ENCODE measurements around the gene UFL1. TPM values are rescaled to one million over a fixed set of nuclear protein-coding genes. Genes with fewer than 3 reads are reported as not detected.

UFL1 gene
- total RNA-seq, 2 donors from 2014 or later = 18.8 to 24.4 TPM

- no peaks in the 10 kb centered on the region for H3K36me3 Mint-ChIP-seq (ENCODE audit: low read depth)
- H3K27ac Mint-ChIP-seq = no peak within 1 kb of the TSS
- no peaks in the 10 kb centered on the region for H3K27me3 Mint-ChIP-seq (ENCODE audit: insufficient read depth)
- no peaks in the 10 kb centered on the region for H3K9me3 ChIP-seq (ENCODE audit: control insufficient read depth, low read length)
- H3K4me1 Mint-ChIP-seq = no peaks in the 10 kb centered on the region
- H3K4me3 ChIP-seq (ENCODE audit: low read length) = no peak within 1 kb of the TSS
- 85 to 86% methylated on average over 3 of the region's 3 CpGs for WGBS, 2 experiments (ENCODE audit: insufficient coverage in 1 of 2, insufficient read length in 1 of 2)
- no peak within 1 kb of the TSS for H3K27ac ChIP-seq (ENCODE audit: low read depth, low read length)
- H3K4me1 ChIP-seq (ENCODE audit: control insufficient read depth, insufficient read depth, low read length) = no peaks in the 10 kb centered on the region
- H3K27me3 ChIP-seq (ENCODE audit: control insufficient read depth, insufficient read depth, low read length, poor library complexity, severe bottlenecking) = no peaks in the 10 kb centered on the region
- DNase-seq = no peak
- H3K9me3 Mint-ChIP-seq = no peaks in the 10 kb centered on the region
- H3K36me3 ChIP-seq (ENCODE audit: control insufficient read depth, insufficient read depth, low read length) = no peaks in the 10 kb centered on the region
- no peak for TF ChIP-seq CTCF (conservative IDR thresholded peaks at IDR 0.05)
- no peak within 1 kb of the TSS for H3K4me3 Mint-ChIP-seq
- H3K9ac ChIP-seq (ENCODE audit: extremely low read depth, low read length, poor library complexity, severe bottlenecking) = no peak within 1 kb of the TSS
Observed at GRCh38 chr6:96562886-96563285, 41.3 kb downstream of the UFL1 start, which contains the start of gene FHL5. Gene FHL5 (plus strand): TSS chr6:96563128. CDS start chr6:96603614, 40,486 bp downstream.

DNA sequence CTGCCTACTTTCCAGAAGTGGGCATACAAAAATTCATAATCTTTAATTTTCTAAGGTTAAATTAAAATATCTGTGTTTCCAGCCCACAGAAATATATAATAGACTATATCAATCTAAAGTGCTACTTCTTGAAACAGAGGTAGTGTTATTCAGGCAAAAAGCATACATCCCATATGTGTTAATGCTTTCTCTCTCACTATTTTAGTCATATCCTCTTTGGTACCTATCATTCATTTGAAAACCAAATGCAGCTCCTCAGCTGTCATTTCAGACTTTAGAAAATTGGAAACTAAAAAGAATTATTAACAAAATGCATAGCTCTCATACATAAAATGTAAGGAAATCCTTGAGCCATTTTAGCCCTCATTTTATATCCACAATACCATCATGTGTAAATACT is 42.2 kb downstream of the UFL1 start:
- Histone ChIP-seq H3K4me3 (ENCODE audit: low read length) (no peak overlapping the region), H3K36me3 (ENCODE audit: control insufficient read depth, insufficient read depth, low read length) (no peaks in the 10 kb centered on the region), H3K9me3 (ENCODE audit: control insufficient read depth, low read length) (no peaks in the 10 kb centered on the region), H3K4me1 (ENCODE audit: control insufficient read depth, insufficient read depth, low read length) (no peaks in the 10 kb centered on the region), H3K27me3 (ENCODE audit: control insufficient read depth, insufficient read depth, low read length, poor library complexity, severe bottlenecking) (no peaks in the 10 kb centered on the region), H3K27ac (ENCODE audit: low read depth, low read length) (no peak overlapping the region), H3K9ac (ENCODE audit: extremely low read depth, low read length, poor library complexity, severe bottlenecking) (no peak overlapping the region)
- Mint-ChIP-seq H3K27ac (no peak overlapping the region), H3K4me1 (no peaks in the 10 kb centered on the region), H3K27me3 (ENCODE audit: insufficient read depth) (no peaks in the 10 kb centered on the region), H3K4me3 (no peak overlapping the region), H3K9me3 (no peaks in the 10 kb centered on the region), H3K36me3 (ENCODE audit: low read depth) (no peaks in the 10 kb centered on the region)
- no peak for TF ChIP-seq CTCF (conservative IDR thresholded peaks at IDR 0.05)
- DNase-seq = no peak

DNA sequence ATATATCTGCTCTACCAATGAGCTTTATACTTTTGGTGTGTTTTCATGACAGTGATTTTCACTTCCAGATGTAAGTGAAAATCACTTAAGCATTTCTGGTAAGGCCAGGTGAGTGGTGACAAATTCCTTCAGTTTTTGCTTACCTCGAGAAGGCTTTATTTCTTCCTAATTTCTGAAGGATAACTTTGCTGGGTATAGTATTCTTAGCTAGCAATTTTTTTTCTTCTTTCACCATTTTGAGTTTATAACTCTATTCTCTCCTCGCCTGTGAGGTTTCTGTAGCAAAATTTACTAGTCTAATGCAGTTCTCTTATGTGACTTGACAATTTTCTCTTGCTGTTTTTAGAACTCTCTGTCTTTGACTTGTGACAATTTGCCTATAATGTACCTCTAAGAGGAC is 48.4 kb downstream of the UFL1 start:
- H3K9me3 Mint-ChIP-seq = peaks cover 15% of the 10 kb centered on the region
- no peak for TF ChIP-seq CTCF (conservative IDR thresholded peaks at IDR 0.05)
- no peak overlapping the region for H3K27ac ChIP-seq (ENCODE audit: low read depth, low read length)
- H3K4me1 ChIP-seq (ENCODE audit: control insufficient read depth, insufficient read depth, low read length) = no peaks in the 10 kb centered on the region
- no peak overlapping the region for H3K4me3 Mint-ChIP-seq
- DNase-seq = no peak
- 86% methylated on average over 2 of the region's 2 CpGs; no CpG with 5 or more reads in 1 of the 2 experiments for WGBS, 2 experiments (ENCODE audit: insufficient coverage in 1 of 2, insufficient read length in 1 of 2)
- H3K4me1 Mint-ChIP-seq = no peaks in the 10 kb centered on the region
- no peak overlapping the region for H3K4me3 ChIP-seq (ENCODE audit: low read length)
- H3K36me3 Mint-ChIP-seq (ENCODE audit: low read depth) = no peaks in the 10 kb centered on the region
- H3K27me3 ChIP-seq (ENCODE audit: control insufficient read depth, insufficient read depth, low read length, poor library complexity, severe bottlenecking) = no peaks in the 10 kb centered on the region
- no peak overlapping the region for H3K27ac Mint-ChIP-seq
- H3K27me3 Mint-ChIP-seq (ENCODE audit: insufficient read depth) = no peaks in the 10 kb centered on the region
- no peak overlapping the region for H3K9ac ChIP-seq (ENCODE audit: extremely low read depth, low read length, poor library complexity, severe bottlenecking)
- H3K36me3 ChIP-seq (ENCODE audit: control insufficient read depth, insufficient read depth, low read length) = no peaks in the 10 kb centered on the region
- H3K9me3 ChIP-seq (ENCODE audit: control insufficient read depth, low read length) = peaks cover 18% of the 10 kb centered on the region
